GM18507 (cell line): ENCODE results near the gene RAD51C.
A peak's percentile ranks its signal among the peaks of the same experiment; 100 is the strongest.
"Not testable (repeated sequence)": the region's sequence is repeated elsewhere in the genome, so short reads cannot be mapped to it uniquely, and the experiment has no call there.

Source experiments
- DNase-seq: peaks from one replicate; pipeline ENCODE4 v3.0.0; 2011; ENCODE audit warnings: low read depth; ENCODE audit not compliant: insufficient read length; ENCODE audit errors: extremely low spot score
- FAIRE-seq: peaks from 2 replicates; lab custom pipeline; 2011; peaks lifted over from hg19 to GRCh38; lab: Jason Lieb, UNC

RAD51C gene

GRCh38 chr17:58692239-58693055, at the start of gene RAD51C:
RAD51C (plus strand) TSS chr17:58692602; CDS start chr17:58692644, 42 bp downstream.
- peak; percentile 89 for DNase-seq
- peak; percentile 90 for FAIRE-seq

- no peak for DNase-seq
- FAIRE-seq = no peak
These were observed 49.3 kb upstream of the RAD51C start for GRCh38 chr17:58643147-58643546.

GRCh38 chr17:58648236-58648635, 44.2 kb upstream of the RAD51C start:
- FAIRE-seq = no peak
- DNase-seq = no peak

- not testable (repeated sequence) for FAIRE-seq, DNase-seq
These were observed 34.2 kb upstream of the RAD51C start for GRCh38 chr17:58657962-58658803.

GRCh38 chr17:58658804-58659713, 33.3 kb upstream of the RAD51C start:
- FAIRE-seq = peak; percentile 61
- peak; percentile 67 for DNase-seq

- DNase-seq, FAIRE-seq: not testable (repeated sequence)
These were observed 32.7 kb upstream of the RAD51C start for GRCh38 chr17:58659714-58660084.

GRCh38 chr17:58660621-58661020, 31.8 kb upstream of the RAD51C start:
- no peak for FAIRE-seq
- no peak for DNase-seq

- FAIRE-seq (no peak), DNase-seq (no peak)
These were observed 30.9 kb upstream of the RAD51C start for GRCh38 chr17:58661499-58661898.

GRCh38 chr17:58664302-58664701, 28.1 kb upstream of the RAD51C start:
- no peak for DNase-seq
- FAIRE-seq = no peak

GRCh38 chr17:58665946-58666857, 26.2 kb upstream of the RAD51C start:
- DNase-seq = no peak

GRCh38 chr17:58666858-58667267, 25.5 kb upstream of the RAD51C start:
- FAIRE-seq (no peak), DNase-seq (no peak)

More at GRCh38 chr17:58665946-58666857, 26.2 kb upstream of the RAD51C start:
- FAIRE-seq = no peak

GRCh38 chr17:58667934-58668597, 24.3 kb upstream of the RAD51C start:
- DNase-seq (no peak), FAIRE-seq (no peak)

GRCh38 chr17:58668598-58668935, 23.8 kb upstream of the RAD51C start:
- no peak for FAIRE-seq
- DNase-seq = no peak

GRCh38 chr17:58669853-58670252, 22.5 kb upstream of the RAD51C start:
- DNase-seq (no peak), FAIRE-seq (no peak)

- DNase-seq = no peak
- no peak for FAIRE-seq
These were observed 20.4 kb upstream of the RAD51C start for GRCh38 chr17:58671969-58672368.

- no peak for FAIRE-seq
- no peak for DNase-seq
These were observed 15.1 kb upstream of the RAD51C start for GRCh38 chr17:58677194-58677880.

GRCh38 chr17:58678287-58678686, 14.1 kb upstream of the RAD51C start:
- not testable (repeated sequence) for DNase-seq, FAIRE-seq
